H9 (cell line): ENCODE results near the gene SLC26A9. TPM values are rescaled to one million over a fixed set of nuclear protein-coding genes. Genes with fewer than 3 reads are reported as not detected.

Experiments
- DNase-seq: peaks from one replicate; pipeline ENCODE4 v3.0.0-alpha.2; 2017
- H2AFZ ChIP-seq: one replicate; pipeline ENCODE4 v1.6.1; 2013; ENCODE audit warnings: mild to moderate bottlenecking, low read length, control low read depth, moderate library complexity
- H2AK5ac ChIP-seq: 2 replicates; pipeline ENCODE4 v1.6.1; 2013; ENCODE audit warnings: low read length, control low read depth, mixed read lengths; ENCODE audit not compliant: insufficient read length
- H2BK120ac ChIP-seq: one replicate; pipeline ENCODE4 v1.6.1; 2013; ENCODE audit warnings: low read depth, mild to moderate bottlenecking, low read length, control low read depth, inconsistent platforms; ENCODE audit not compliant: poor library complexity, severe bottlenecking
- H2BK12ac ChIP-seq: 2 replicates; pipeline ENCODE4 v1.6.1; 2013; ENCODE audit warnings: low read length, control low read depth, mixed read lengths, low read depth; ENCODE audit not compliant: insufficient read length
- H2BK15ac ChIP-seq: 2 replicates; pipeline ENCODE4 v1.6.1; 2013; ENCODE audit warnings: low read depth, low read length, control low read depth
- H2BK20ac ChIP-seq: one replicate; pipeline ENCODE4 v1.6.1; 2013; ENCODE audit warnings: low read depth, mild to moderate bottlenecking, low read length, control low read depth, inconsistent platforms; ENCODE audit not compliant: poor library complexity, severe bottlenecking
- H2BK5ac ChIP-seq: 2 replicates; pipeline ENCODE4 v1.6.1; 2013; ENCODE audit warnings: low read length, control low read depth, mixed read lengths; ENCODE audit not compliant: insufficient read length
- H3K14ac ChIP-seq: 2 replicates; pipeline ENCODE4 v1.6.1; 2013; ENCODE audit warnings: low read length, control low read depth; ENCODE audit not compliant: insufficient read depth
- H3K18ac ChIP-seq: 2 replicates; pipeline ENCODE4 v1.6.1; 2013; ENCODE audit warnings: low read depth, mild to moderate bottlenecking, mixed read lengths, low read length, control low read depth; ENCODE audit not compliant: insufficient read length
- H3K23ac ChIP-seq: 2 replicates; pipeline ENCODE4 v1.6.1; 2013; ENCODE audit warnings: low read length, control low read depth, mixed read lengths, low read depth; ENCODE audit not compliant: insufficient read length
- H3K23me2 ChIP-seq: 2 replicates; pipeline ENCODE4 v1.6.1; 2013; ENCODE audit warnings: low read depth, mild to moderate bottlenecking, mixed read lengths, low read length, control low read depth; ENCODE audit not compliant: insufficient read length, poor library complexity, severe bottlenecking
- H3K27ac ChIP-seq: 2 replicates; pipeline ENCODE4 v1.5.1; 2013; ENCODE audit warnings: low read length, control low read depth, mixed read lengths, low read depth; ENCODE audit not compliant: insufficient read length
- H3K27me3 ChIP-seq: 2 replicates; pipeline ENCODE4 v1.6.1; 2013; ENCODE audit warnings: low read length, control low read depth, inconsistent platforms; ENCODE audit not compliant: insufficient read depth
- H3K4ac ChIP-seq: 2 replicates; pipeline ENCODE4 v1.6.1; 2013; ENCODE audit warnings: low read depth, mild to moderate bottlenecking, control low read depth, inconsistent platforms, low read length, moderate library complexity
- H3K4me1 ChIP-seq: 2 replicates; pipeline ENCODE4 v1.6.1; 2013; ENCODE audit warnings: low read length, control low read depth, inconsistent platforms; ENCODE audit not compliant: insufficient read depth
- H3K4me2 ChIP-seq: 2 replicates; pipeline ENCODE4 v1.6.1; 2013; ENCODE audit warnings: low read length, control low read depth, mixed read lengths; ENCODE audit not compliant: insufficient read length, insufficient read depth
- H3K56ac ChIP-seq: 2 replicates; pipeline ENCODE4 v1.6.1; 2013; ENCODE audit warnings: low read depth, mild to moderate bottlenecking, mixed read lengths, low read length, control low read depth; ENCODE audit not compliant: insufficient read length
- H3K79me1 ChIP-seq: 2 replicates; pipeline ENCODE4 v1.6.1; 2013; ENCODE audit warnings: low read depth, mild to moderate bottlenecking, moderate library complexity, low read length, control low read depth, inconsistent platforms; ENCODE audit not compliant: insufficient read depth, poor library complexity, severe bottlenecking
- H3K79me2 ChIP-seq: 2 replicates; pipeline ENCODE4 v1.6.1; 2013; ENCODE audit warnings: low read length, control low read depth, inconsistent platforms; ENCODE audit not compliant: insufficient read depth
- H3K9ac ChIP-seq: 2 replicates; pipeline ENCODE4 v1.6.1; 2013; ENCODE audit warnings: low read length, control low read depth, mixed read lengths; ENCODE audit not compliant: insufficient read length; ENCODE audit errors: extremely low read depth
- H3K9me3 ChIP-seq: one replicate; pipeline ENCODE4 v1.6.1; 2013; ENCODE audit warnings: low read depth, low read length, inconsistent platforms; ENCODE audit not compliant: control insufficient read depth
- H3T11ph ChIP-seq: one replicate; pipeline ENCODE4 v1.6.1; 2013; ENCODE audit warnings: mild to moderate bottlenecking, low read length, control low read depth, inconsistent platforms
- H4K20me1 ChIP-seq: one replicate; pipeline ENCODE4 v1.6.1; 2013; ENCODE audit not compliant: control insufficient read depth, insufficient read length, insufficient read depth
- H4K5ac ChIP-seq: 2 replicates; pipeline ENCODE4 v1.6.1; 2013; ENCODE audit warnings: low read depth, mild to moderate bottlenecking, mixed read lengths, low read length, control low read depth; ENCODE audit not compliant: insufficient read length
- H4K8ac ChIP-seq: replicated peaks from 2 replicates; pipeline ENCODE4 v1.6.1; 2013; ENCODE audit warnings: low read length, control low read depth, mixed read lengths, low read depth; ENCODE audit not compliant: insufficient read length
- H4K91ac ChIP-seq: 2 replicates; pipeline ENCODE4 v1.6.1; 2013; ENCODE audit warnings: low read depth, mild to moderate bottlenecking, moderate library complexity, mixed read lengths, low read length, control low read depth; ENCODE audit not compliant: insufficient read length
- H3K27ac Mint-ChIP-seq, 3 experiments: 2 replicates in 2 of 3; 3 replicates in 1 of 3; pipeline ENCODE4 v1.8.0; 2020 to 2021; ENCODE audit warnings: mixed read lengths in 3 of 3, mild to moderate bottlenecking in 1 of 3, moderate library complexity in 1 of 3
- H3K27me3 Mint-ChIP-seq: 2 replicates; pipeline ENCODE4 v1.8.0; 2021; ENCODE audit warnings: low read depth, mild to moderate bottlenecking, moderate library complexity, mixed read lengths
- H3K36me3 Mint-ChIP-seq, 3 experiments: 2 replicates in 2 of 3; 3 replicates in 1 of 3; pipeline ENCODE4 v1.8.0; 2020 to 2021; ENCODE audit warnings: low read depth in 3 of 3, mixed read lengths in 3 of 3; ENCODE audit not compliant: insufficient read depth in 1 of 3
- H3K4me1 Mint-ChIP-seq, 2 experiments: 2 replicates each; pipeline ENCODE4 v1.8.0; 2020; ENCODE audit warnings: mixed read lengths in 2 of 2
- H3K4me3 Mint-ChIP-seq, 2 experiments: 2 replicates in 1 of 2; 3 replicates in 1 of 2; pipeline ENCODE4 v1.8.0; 2020 to 2021; ENCODE audit warnings: mild to moderate bottlenecking in 2 of 2, mixed read lengths in 2 of 2, moderate library complexity in 1 of 2
- H3K9me3 Mint-ChIP-seq, 2 experiments: 2 replicates in 1 of 2; 3 replicates in 1 of 2; pipeline ENCODE4 v1.8.0; 2020; ENCODE audit warnings: mild to moderate bottlenecking in 2 of 2, mixed read lengths in 2 of 2, moderate library complexity in 1 of 2
- WGBS: extraction: QIAGEN DNeasy Blood & Tissue Kit; methylation state at CpG from one replicate; pipeline ENCODE4 v1.1.7; 2013; ENCODE audit warnings: missing lambda C conversion rate, low lambda C conversion rate, mixed read lengths; ENCODE audit not compliant: insufficient read length; ENCODE audit errors: extremely low coverage; 5-methylcytosine and 5-hydroxymethylcytosine counted together
- total RNA-seq: library from RNA; stranded (reverse); gene quantifications from 2 replicates; pipeline ENCODE4 v1.2.1, GENCODE V29; 2021
- TF ChIP-seq, protein P1 (sequence below): fragments of 200-600 bp; sonication (generic); conservative IDR thresholded peaks from 3 replicates; pipeline ENCODE4 v1.8.0; 2021; ENCODE audit warnings: antibody characterized with exemption, mild to moderate bottlenecking

SLC26A9 gene
- total RNA-seq, 1 experiment from 2014 or later: not detected

DNA sequence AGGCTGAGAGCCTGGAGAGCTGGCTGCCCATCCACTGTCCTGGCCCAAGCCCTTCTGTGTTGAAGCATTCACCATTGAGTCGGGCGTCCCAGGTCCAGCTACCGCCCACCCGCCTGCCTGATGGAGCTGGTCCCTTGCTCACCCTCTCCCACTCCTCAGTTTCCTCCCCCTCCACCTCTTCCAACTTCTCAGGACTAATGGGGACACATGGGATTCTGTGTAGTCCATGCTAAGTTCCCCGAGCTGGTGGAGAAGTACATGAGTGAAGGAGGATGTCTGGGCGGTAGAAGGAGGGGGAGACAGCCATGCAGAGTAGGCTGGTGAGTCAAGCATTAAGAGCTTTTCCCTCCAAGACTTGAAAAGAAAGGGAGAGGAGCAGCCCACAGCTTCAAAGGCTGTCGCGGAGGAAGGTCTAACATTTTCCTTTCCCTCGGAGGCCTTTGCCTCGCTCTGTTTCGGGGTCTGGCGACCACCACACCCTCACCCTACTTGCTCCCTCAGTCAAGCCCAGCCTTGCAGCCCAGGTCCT is 561 bp downstream of the SLC26A9 start:
- H3K9me3 ChIP-seq: no peaks in the 10 kb centered on the region
- no peak overlapping the region for H3K4ac ChIP-seq
- H4K91ac ChIP-seq: no peak overlapping the region
- no peak overlapping the region for H2BK15ac ChIP-seq
- H4K8ac ChIP-seq: no peak overlapping the region
- no peak overlapping the region for H4K5ac ChIP-seq
- H4K20me1 ChIP-seq: no peaks in the 10 kb centered on the region
- H2BK5ac ChIP-seq: no peak overlapping the region
- H3K4me1 Mint-ChIP-seq: peaks cover 38 to 47% of the 10 kb centered on the region in 2 experiments
- H3K9me3 Mint-ChIP-seq: no peaks in the 10 kb centered on the region
- peaks cover 39% of the 10 kb centered on the region for H3K27me3 Mint-ChIP-seq
- no peaks in the 10 kb centered on the region for H3K79me1 ChIP-seq
- no peak overlapping the region for H2BK20ac ChIP-seq
- H3K27ac Mint-ChIP-seq: no peak overlapping the region; a peak in 1 of 7 replicates
- no peak overlapping the region for H2BK12ac ChIP-seq
- no peak overlapping the region for H3K56ac ChIP-seq
- no peaks in the 10 kb centered on the region for H3K23me2 ChIP-seq
- TF ChIP-seq, protein P1, sequence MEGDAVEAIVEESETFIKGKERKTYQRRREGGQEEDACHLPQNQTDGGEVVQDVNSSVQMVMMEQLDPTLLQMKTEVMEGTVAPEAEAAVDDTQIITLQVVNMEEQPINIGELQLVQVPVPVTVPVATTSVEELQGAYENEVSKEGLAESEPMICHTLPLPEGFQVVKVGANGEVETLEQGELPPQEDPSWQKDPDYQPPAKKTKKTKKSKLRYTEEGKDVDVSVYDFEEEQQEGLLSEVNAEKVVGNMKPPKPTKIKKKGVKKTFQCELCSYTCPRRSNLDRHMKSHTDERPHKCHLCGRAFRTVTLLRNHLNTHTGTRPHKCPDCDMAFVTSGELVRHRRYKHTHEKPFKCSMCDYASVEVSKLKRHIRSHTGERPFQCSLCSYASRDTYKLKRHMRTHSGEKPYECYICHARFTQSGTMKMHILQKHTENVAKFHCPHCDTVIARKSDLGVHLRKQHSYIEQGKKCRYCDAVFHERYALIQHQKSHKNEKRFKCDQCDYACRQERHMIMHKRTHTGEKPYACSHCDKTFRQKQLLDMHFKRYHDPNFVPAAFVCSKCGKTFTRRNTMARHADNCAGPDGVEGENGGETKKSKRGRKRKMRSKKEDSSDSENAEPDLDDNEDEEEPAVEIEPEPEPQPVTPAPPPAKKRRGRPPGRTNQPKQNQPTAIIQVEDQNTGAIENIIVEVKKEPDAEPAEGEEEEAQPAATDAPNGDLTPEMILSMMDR: no peak
- H3K18ac ChIP-seq: no peak overlapping the region
- H3K9ac ChIP-seq: no peak overlapping the region
- H3K27me3 ChIP-seq: no peaks in the 10 kb centered on the region
- H3K23ac ChIP-seq: no peak overlapping the region
- no peak overlapping the region for H3K4me2 ChIP-seq
- no peak overlapping the region for H3K14ac ChIP-seq
- H2BK120ac ChIP-seq: no peak overlapping the region
- H3K4me3 Mint-ChIP-seq: no peak overlapping the region
- H3K79me2 ChIP-seq: no peaks in the 10 kb centered on the region
- WGBS: no CpG with 5 or more reads among the region's 12 CpGs
- no peak overlapping the region for H3T11ph ChIP-seq
- DNase-seq: no peak
- H3K4me1 ChIP-seq: peaks cover 6% of the 10 kb centered on the region; the same call in 1 of the 2 replicates
- no peaks in the 10 kb centered on the region for H3K36me3 Mint-ChIP-seq
- no peak overlapping the region for H3K27ac ChIP-seq
- no peak overlapping the region for H2AFZ ChIP-seq
- no peak overlapping the region for H2AK5ac ChIP-seq
